A549 (cell line): Measurements from ENCODE around the gene OSBPL3. TPM values are rescaled to one million over a fixed set of nuclear protein-coding genes. Genes with fewer than 3 reads are reported as not detected.

ENCODE experiments used
- ATAC-seq, 2 experiments: fragments of 200-7000 bp in 1 of 2; fragments of >200 bp in 1 of 2; cut with Nextera tagmentation in 1 of 2; cut with Tn5 transposase in 1 of 2; 3 replicates each; pipeline versions ENCODE4 v1.8.0 to v1.9.1; 2018 to 2020; ENCODE audit warnings: mild to moderate bottlenecking in 1 of 2, moderate library complexity in 1 of 2
- CTCF ChIA-PET: fragments of 300-600 bp; sonication (Branson Sonifier 250); formaldehyde crosslinking; extraction: SDS; loops from one replicate; lab custom pipeline; 2021; ENCODE audit warnings: antibody characterized with exemption, inconsistent platforms; lab: Yijun Ruan, JAX
- POLR2A ChIA-PET: fragments of 350-600 bp; formaldehyde crosslinking; extraction: SDS; loops from one replicate; lab custom pipeline; 2021; ENCODE audit warnings: antibody characterized with exemption, inconsistent platforms; lab: Yijun Ruan, JAX
- DNase-seq, 2 experiments: peaks; one replicate each; pipeline versions ENCODE4 v3.0.0 to v3.0.0-alpha.2; 2011 to 2016; ENCODE audit warnings: low read depth in 1 of 2, low spot score in 1 of 2
- FAIRE-seq: peaks from 2 replicates; lab custom pipeline; 2011; peaks lifted over from hg19 to GRCh38; lab: Jason Lieb, UNC
- H3K27ac ChIP-seq, 2 experiments: fragments of >200 bp; sonication (Bioruptor Twin); formaldehyde crosslinking; 3 replicates each; pipeline ENCODE4 v1.5.1; 2016 to 2017
- H3K4me1 ChIP-seq: fragments of >200 bp; sonication (Bioruptor Twin); formaldehyde crosslinking; 3 replicates; pipeline ENCODE4 v1.6.1; 2016
- H3K4me2 ChIP-seq: fragments of >200 bp; sonication (Bioruptor Twin); formaldehyde crosslinking; 3 replicates; pipeline ENCODE4 v1.6.1; 2016
- H3K4me3 ChIP-seq: fragments of >200 bp; sonication (Bioruptor Twin); formaldehyde crosslinking; 3 replicates; pipeline ENCODE4 v1.5.1; 2016
- H3K9me3 ChIP-seq: fragments of >200 bp; sonication (Bioruptor Twin); formaldehyde crosslinking; 3 replicates; pipeline ENCODE4 v1.6.1; 2016
- CBX2 ChIP-seq: fragments of 200-600 bp; sonication (generic); IDR thresholded peaks from 2 replicates; pipeline ENCODE4 v1.6.1; 2016; ENCODE audit warnings: low read depth, mild to moderate bottlenecking, borderline replicate concordance
- CHD4 ChIP-seq: fragments of 200-600 bp; sonication (generic); IDR thresholded peaks from 2 replicates; pipeline ENCODE4 v1.6.1; 2016; ENCODE audit warnings: antibody characterized with exemption, mild to moderate bottlenecking, borderline replicate concordance
- EHMT2 ChIP-seq: fragments of 200-600 bp; sonication (generic); IDR thresholded peaks from 2 replicates; pipeline ENCODE4 v1.6.1; 2016; ENCODE audit warnings: antibody characterized with exemption, low read depth, mild to moderate bottlenecking, moderate library complexity
- EP300 ChIP-seq, 2 experiments: fragments of >200 bp; sonication (Bioruptor Twin); formaldehyde crosslinking; IDR thresholded peaks; 2 replicates in 1 of 2; 3 replicates in 1 of 2; pipeline ENCODE4 v1.6.1; 2016 to 2017
- GATA3 ChIP-seq: IDR thresholded peaks from 2 replicates; pipeline ENCODE4 v1.6.1; 2012; ENCODE audit warnings: borderline replicate concordance
- HEYL ChIP-seq: fragments of 250-450 bp; sonication (Bioruptor Pico); IDR thresholded peaks from 2 replicates; pipeline ENCODE4 v1.8.0; 2021; ENCODE audit warnings: mild to moderate bottlenecking, moderate library complexity
- HOXA7 ChIP-seq: fragments of 250-450 bp; sonication (Bioruptor Pico); IDR thresholded peaks from 2 replicates; pipeline ENCODE4 v1.5.0; 2020; ENCODE audit warnings: mild to moderate bottlenecking, moderate library complexity
- JUN ChIP-seq, 2 experiments: fragments of >200 bp; sonication (Bioruptor Twin); formaldehyde crosslinking; IDR thresholded peaks; 2 replicates in 1 of 2; 3 replicates in 1 of 2; pipeline ENCODE4 v1.6.1; 2016 to 2017
- MAFK ChIP-seq: fragments of 450-650 bp; IDR thresholded peaks from 2 replicates; pipeline ENCODE4 v1.6.1; 2014; ENCODE audit not compliant: partially characterized antibody
- NFE2L2 ChIP-seq: fragments of 150-350 bp; conservative IDR thresholded peaks from 2 replicates; pipeline ENCODE4 v1.6.1; 2014; ENCODE audit warnings: low read length
- POLR2AphosphoS2 ChIP-seq: conservative IDR thresholded peaks from 2 replicates; pipeline ENCODE4 v1.6.1; 2012; ENCODE audit warnings: low read length, improper control_type of control experiment, inconsistent platforms
- RAD21 ChIP-seq, 2 experiments: fragments of >200 bp in 1 of 2; sonication (Bioruptor Twin) in 1 of 2; formaldehyde crosslinking in 1 of 2; IDR thresholded peaks in 1 of 2; conservative IDR thresholded peaks in 1 of 2; 2 replicates in 1 of 2; 3 replicates in 1 of 2; pipeline ENCODE4 v1.6.1; 2012 to 2018; ENCODE audit warnings: inconsistent platforms in 1 of 2
- RFX5 ChIP-seq: fragments of 450-650 bp; IDR thresholded peaks from 2 replicates; pipeline ENCODE4 v1.7.1; 2014; ENCODE audit warnings: antibody characterized with exemption, mild to moderate bottlenecking, moderate library complexity
- WGBS: methylation state at CpG from one replicate; pipeline ENCODE4 v1.1.6; 2017; ENCODE audit errors: missing lambda C conversion rate; 5-methylcytosine and 5-hydroxymethylcytosine counted together
- polyA plus RNA-seq, 4 experiments: library from polyadenylated mRNA; depleted of rRNA in 3 of 4; stranded (reverse); fragments of >200 nt; fragmentation: RNase III in 1 of 4; extraction: RNeasy Plus Mini Kit Qiagen cat#74134 plus additional on column Dnase treatment in 1 of 4; gene quantifications; 2 replicates in 3 of 4; 3 replicates in 1 of 4; pipeline ENCODE4 v1.2.3, GENCODE V29; 2011 to 2017
- TF ChIP-seq, protein P1 (sequence below): fragments of 200-600 bp; sonication (generic); IDR thresholded peaks from 2 replicates; pipeline ENCODE4 v1.6.1; 2016; ENCODE audit warnings: antibody characterized with exemption, mild to moderate bottlenecking, moderate library complexity
- TF ChIP-seq, protein P2 (sequence below): IDR thresholded peaks from 2 replicates; pipeline ENCODE4 v1.6.1; 2012; ENCODE audit warnings: low read depth, borderline replicate concordance
- TF ChIP-seq, protein P3 (sequence below): fragments of >200 bp; sonication (Bioruptor Twin); formaldehyde crosslinking; IDR thresholded peaks from 3 replicates; pipeline ENCODE4 v1.5.1; 2016

The OSBPL3 gene
- polyA plus RNA-seq, 2 of the 4 experiments (the other 2 are of a cell fraction), result 10.9 to 17.4 TPM

DNA sequence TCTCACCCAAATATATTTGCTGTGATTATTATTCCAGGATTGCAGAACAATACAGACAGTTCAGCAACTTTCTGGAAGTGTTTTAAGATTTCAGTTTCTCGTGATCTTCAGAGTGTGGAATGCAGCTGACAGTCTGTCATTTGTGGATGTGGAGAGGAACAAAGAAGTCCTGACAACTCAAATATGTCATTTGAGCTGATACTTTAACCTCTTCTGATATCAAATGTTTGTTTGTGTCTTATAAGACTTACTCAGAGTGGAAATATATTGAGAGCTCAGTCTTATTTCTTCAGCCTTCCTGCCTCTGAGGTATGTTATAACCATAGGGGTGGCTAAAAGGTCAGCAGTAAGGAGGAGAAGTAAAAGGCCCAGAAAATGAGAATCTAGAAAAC, 96.4 kb downstream of the OSBPL3 start:
- peaks cover 15% of the 10 kb centered on the region for H3K4me1 ChIP-seq
- WGBS, result 88% methylated on average over 1 of the region's 1 CpG
- no peak for DNase-seq
- no peak for TF ChIP-seq HEYL (CRISPR knock-in tag)
- TF ChIP-seq JUN (IDR thresholded peaks at IDR 0.05), result no peak
- TF ChIP-seq GATA3, result no peak
- TF ChIP-seq RFX5, result no peak
- TF ChIP-seq, protein P1, sequence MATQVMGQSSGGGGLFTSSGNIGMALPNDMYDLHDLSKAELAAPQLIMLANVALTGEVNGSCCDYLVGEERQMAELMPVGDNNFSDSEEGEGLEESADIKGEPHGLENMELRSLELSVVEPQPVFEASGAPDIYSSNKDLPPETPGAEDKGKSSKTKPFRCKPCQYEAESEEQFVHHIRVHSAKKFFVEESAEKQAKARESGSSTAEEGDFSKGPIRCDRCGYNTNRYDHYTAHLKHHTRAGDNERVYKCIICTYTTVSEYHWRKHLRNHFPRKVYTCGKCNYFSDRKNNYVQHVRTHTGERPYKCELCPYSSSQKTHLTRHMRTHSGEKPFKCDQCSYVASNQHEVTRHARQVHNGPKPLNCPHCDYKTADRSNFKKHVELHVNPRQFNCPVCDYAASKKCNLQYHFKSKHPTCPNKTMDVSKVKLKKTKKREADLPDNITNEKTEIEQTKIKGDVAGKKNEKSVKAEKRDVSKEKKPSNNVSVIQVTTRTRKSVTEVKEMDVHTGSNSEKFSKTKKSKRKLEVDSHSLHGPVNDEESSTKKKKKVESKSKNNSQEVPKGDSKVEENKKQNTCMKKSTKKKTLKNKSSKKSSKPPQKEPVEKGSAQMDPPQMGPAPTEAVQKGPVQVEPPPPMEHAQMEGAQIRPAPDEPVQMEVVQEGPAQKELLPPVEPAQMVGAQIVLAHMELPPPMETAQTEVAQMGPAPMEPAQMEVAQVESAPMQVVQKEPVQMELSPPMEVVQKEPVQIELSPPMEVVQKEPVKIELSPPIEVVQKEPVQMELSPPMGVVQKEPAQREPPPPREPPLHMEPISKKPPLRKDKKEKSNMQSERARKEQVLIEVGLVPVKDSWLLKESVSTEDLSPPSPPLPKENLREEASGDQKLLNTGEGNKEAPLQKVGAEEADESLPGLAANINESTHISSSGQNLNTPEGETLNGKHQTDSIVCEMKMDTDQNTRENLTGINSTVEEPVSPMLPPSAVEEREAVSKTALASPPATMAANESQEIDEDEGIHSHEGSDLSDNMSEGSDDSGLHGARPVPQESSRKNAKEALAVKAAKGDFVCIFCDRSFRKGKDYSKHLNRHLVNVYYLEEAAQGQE, result no peak
- TF ChIP-seq HOXA7 (CRISPR knock-in tag), result no peak
- no peak for TF ChIP-seq RAD21 (conservative IDR thresholded peaks at IDR 0.05 in 1 of 2, IDR thresholded peaks at IDR 0.05 in 1 of 2)
- no peak for TF ChIP-seq CBX2
- no peak for TF ChIP-seq EHMT2
- TF ChIP-seq POLR2AphosphoS2, result no peak
- TF ChIP-seq, protein P2, sequence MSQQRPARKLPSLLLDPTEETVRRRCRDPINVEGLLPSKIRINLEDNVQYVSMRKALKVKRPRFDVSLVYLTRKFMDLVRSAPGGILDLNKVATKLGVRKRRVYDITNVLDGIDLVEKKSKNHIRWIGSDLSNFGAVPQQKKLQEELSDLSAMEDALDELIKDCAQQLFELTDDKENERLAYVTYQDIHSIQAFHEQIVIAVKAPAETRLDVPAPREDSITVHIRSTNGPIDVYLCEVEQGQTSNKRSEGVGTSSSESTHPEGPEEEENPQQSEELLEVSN, result no peak
- H3K4me2 ChIP-seq, result no peak overlapping the region
- ChIA-PET POLR2A (no interaction called here), CTCF (interaction anchor here (1.0 to 2.3 kb wide), 6 partner anchors 8 to 215 kb away, joined by 3 to 10 read pairs (median 6); partner anchors contain the start of gene OSBPL3)
- H3K4me3 ChIP-seq, result no peak overlapping the region
- FAIRE-seq, result no peak
- no peak for ATAC-seq
- H3K27ac ChIP-seq, result no peak overlapping the region
- H3K9me3 ChIP-seq, result no peaks in the 10 kb centered on the region

DNA sequence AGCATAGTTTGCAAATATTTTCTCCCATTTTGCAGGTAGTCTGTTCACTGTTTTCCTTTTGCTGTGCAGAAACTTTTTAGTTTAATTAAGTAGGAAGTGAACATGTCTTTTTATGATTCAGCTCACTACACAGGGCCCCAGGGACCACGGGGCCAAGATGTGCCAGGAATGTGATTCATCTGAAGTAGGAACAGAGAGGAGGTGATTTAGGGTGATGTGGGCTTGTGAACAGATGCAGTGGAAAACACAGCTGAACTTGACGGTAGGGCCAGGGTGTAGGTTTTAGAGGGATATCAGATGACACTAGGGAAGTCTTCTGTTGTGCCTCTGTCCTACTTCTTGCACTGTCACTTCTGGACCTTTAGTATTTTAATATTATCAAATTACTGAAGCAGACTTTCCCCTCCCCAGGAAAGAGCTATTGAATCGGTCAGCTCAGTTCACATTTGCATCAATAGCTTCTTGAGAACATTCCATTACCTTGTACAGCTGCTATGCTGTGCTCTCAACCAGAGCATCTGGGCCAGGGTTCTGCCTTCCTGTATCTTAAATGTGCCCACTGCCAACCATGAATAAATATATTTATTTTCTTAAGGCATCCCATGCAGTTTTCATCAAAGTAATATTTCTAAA, 96.9 kb downstream of the OSBPL3 start:
- DNase-seq, result no peak
- POLR2A ChIA-PET, result no interaction called here
- ATAC-seq, result no peak

More for the DNA sequence above, 96.9 kb downstream of the OSBPL3 start:
- Histone ChIP-seq H3K27ac (no peak overlapping the region), H3K4me3 (no peak overlapping the region), H3K9me3 (no peaks in the 10 kb centered on the region), H3K4me1 (peaks cover 15% of the 10 kb centered on the region), H3K4me2 (no peak overlapping the region)
- 51% methylated on average over 3 of the region's 3 CpGs for WGBS
- CTCF ChIA-PET, result interaction anchor here (0.5 to 2.3 kb wide), 7 partner anchors 8 to 215 kb away, joined by 3 to 10 read pairs (median 6); partner anchors contain the start of gene OSBPL3
- no peak for FAIRE-seq
- TF ChIP-seq HOXA7 (CRISPR knock-in tag) (no peak), NFE2L2 (no peak), EP300 (IDR thresholded peaks at IDR 0.05) (no peak), CHD4 (no peak), MAFK (no peak)
- TF ChIP-seq, protein P3, sequence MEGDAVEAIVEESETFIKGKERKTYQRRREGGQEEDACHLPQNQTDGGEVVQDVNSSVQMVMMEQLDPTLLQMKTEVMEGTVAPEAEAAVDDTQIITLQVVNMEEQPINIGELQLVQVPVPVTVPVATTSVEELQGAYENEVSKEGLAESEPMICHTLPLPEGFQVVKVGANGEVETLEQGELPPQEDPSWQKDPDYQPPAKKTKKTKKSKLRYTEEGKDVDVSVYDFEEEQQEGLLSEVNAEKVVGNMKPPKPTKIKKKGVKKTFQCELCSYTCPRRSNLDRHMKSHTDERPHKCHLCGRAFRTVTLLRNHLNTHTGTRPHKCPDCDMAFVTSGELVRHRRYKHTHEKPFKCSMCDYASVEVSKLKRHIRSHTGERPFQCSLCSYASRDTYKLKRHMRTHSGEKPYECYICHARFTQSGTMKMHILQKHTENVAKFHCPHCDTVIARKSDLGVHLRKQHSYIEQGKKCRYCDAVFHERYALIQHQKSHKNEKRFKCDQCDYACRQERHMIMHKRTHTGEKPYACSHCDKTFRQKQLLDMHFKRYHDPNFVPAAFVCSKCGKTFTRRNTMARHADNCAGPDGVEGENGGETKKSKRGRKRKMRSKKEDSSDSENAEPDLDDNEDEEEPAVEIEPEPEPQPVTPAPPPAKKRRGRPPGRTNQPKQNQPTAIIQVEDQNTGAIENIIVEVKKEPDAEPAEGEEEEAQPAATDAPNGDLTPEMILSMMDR, result no peak
